Measurements from ENCODE around the gene CD300A. TPM values are rescaled to one million over a fixed set of nuclear protein-coding genes. Genes with fewer than 3 reads are reported as not detected.

CD300A gene
- total RNA-seq, 1 experiment from 2014 or later = not detected

GRCh38 chr17:74508156-74508555 lies 41.7 kb downstream of the CD300A start:
- no peak overlapping the region for H3K27ac ChIP-seq (ENCODE audit: low read length)
- H3K9ac ChIP-seq (ENCODE audit: low read length) = no peak overlapping the region
- no TSS peak for BruUV-seq (replicated peaks)
- H3K36me3 ChIP-seq (ENCODE audit: low read depth, low read length) = no peaks in the 10 kb centered on the region
- POLR2A ChIA-PET (ENCODE audit: unreplicated experiment) = no interaction called here
- H3K4me3 ChIP-seq (ENCODE audit: low read length) = no peak overlapping the region
- H3K9me3 ChIP-seq (ENCODE audit: low read length) = no peaks in the 10 kb centered on the region
- DNase-seq = no peak
- no peak for TF ChIP-seq EZH2phosphoT487 (IDR thresholded peaks at IDR 0.05; ENCODE audit: borderline replicate concordance, low read length)
- no peak for TF ChIP-seq CTCF (conservative IDR thresholded peaks at IDR 0.05; ENCODE audit: low read depth, low read length)
- TF ChIP-seq EZH2 (IDR thresholded peaks at IDR 0.05; ENCODE audit: low read length, unreplicated experiment) = no peak
- ATAC-seq = no peak
- H3K27me3 ChIP-seq (ENCODE audit: low read length) = peaks cover 29% of the 10 kb centered on the region
- H2AFZ ChIP-seq (ENCODE audit: low read length) = no peak overlapping the region
- intact Hi-C loops (cut with micrococcal nuclease) = no loop called here
- H4K20me1 ChIP-seq (ENCODE audit: low read length) = no peaks in the 10 kb centered on the region
- H3K9me2 ChIP-seq (replicated peaks; ENCODE audit: low read length) = no peaks in the 10 kb centered on the region
- H3K79me2 ChIP-seq (ENCODE audit: low read length) = no peaks in the 10 kb centered on the region
- CTCF ChIA-PET = no interaction called here
- H3K4me1 ChIP-seq (ENCODE audit: insufficient read depth, low read length) = peaks cover 18% of the 10 kb centered on the region
- H3K4me2 ChIP-seq (ENCODE audit: low read length) = no peak overlapping the region
- H3F3A ChIP-seq (ENCODE audit: low read length, unreplicated experiment) = peaks cover 4% of the 10 kb centered on the region

- TF ChIP-seq EZH2 (IDR thresholded peaks at IDR 0.05; ENCODE audit: low read length, unreplicated experiment) (no peak), CTCF (conservative IDR thresholded peaks at IDR 0.05; ENCODE audit: low read depth, low read length) (no peak)
- DNase-seq (peak; percentile 83), ATAC-seq (peak; percentile 83)
- intact Hi-C loops (cut with micrococcal nuclease) = no loop called here
- no peak overlapping the region for H2AFZ ChIP-seq (ENCODE audit: low read length)
- CTCF ChIA-PET = no interaction called here
- peak overlapping the region; percentile 54 for H3K9ac ChIP-seq (ENCODE audit: low read length)
- H3K36me3 ChIP-seq (ENCODE audit: low read depth, low read length) = no peaks in the 10 kb centered on the region
- H3K9me3 ChIP-seq (ENCODE audit: low read length) = peaks cover 9% of the 10 kb centered on the region; the same call in 1 of the 2 replicates
- H3K9me2 ChIP-seq (replicated peaks; ENCODE audit: low read length) = no peaks in the 10 kb centered on the region
- H3K27me3 ChIP-seq (ENCODE audit: low read length) = peaks cover 3% of the 10 kb centered on the region; the same call in 1 of the 2 replicates
- no TSS peak for BruUV-seq (replicated peaks)
- peak overlapping the region; percentile 60 for H3K4me2 ChIP-seq (ENCODE audit: low read length)
- peak overlapping the region; percentile 16 for H3K4me3 ChIP-seq (ENCODE audit: low read length)
- H3F3A ChIP-seq (ENCODE audit: low read length, unreplicated experiment) = peaks cover 12% of the 10 kb centered on the region
- H3K79me2 ChIP-seq (ENCODE audit: low read length) = no peaks in the 10 kb centered on the region
- peaks cover 20% of the 10 kb centered on the region for H3K4me1 ChIP-seq (ENCODE audit: insufficient read depth, low read length)
- peak overlapping the region; percentile 90 for H3K27ac ChIP-seq (ENCODE audit: low read length)
- POLR2A ChIA-PET (ENCODE audit: unreplicated experiment) = no interaction called here
- H4K20me1 ChIP-seq (ENCODE audit: low read length) = no peaks in the 10 kb centered on the region
Measured at GRCh38 chr17:74512036-74512435, 45.6 kb downstream of the CD300A start.

GRCh38 chr17:74512624-74513091 lies 46.2 kb downstream of the CD300A start:
- ATAC-seq = peak; percentile 87
- Histone ChIP-seq H3K4me1 (ENCODE audit: insufficient read depth, low read length) (peaks cover 20% of the 10 kb centered on the region), H3K9me2 (replicated peaks; ENCODE audit: low read length) (no peaks in the 10 kb centered on the region), H3K27ac (ENCODE audit: low read length) (peak overlapping the region; percentile 90), H3F3A (ENCODE audit: low read length, unreplicated experiment) (peaks cover 12% of the 10 kb centered on the region), H4K20me1 (ENCODE audit: low read length) (no peaks in the 10 kb centered on the region), H3K9ac (ENCODE audit: low read length) (peak overlapping the region; percentile 54; the same call in 1 of the 2 replicates), H3K36me3 (ENCODE audit: low read depth, low read length) (no peaks in the 10 kb centered on the region), H3K4me3 (ENCODE audit: low read length) (peak overlapping the region; percentile 16; the same call in 1 of the 2 replicates), H3K9me3 (ENCODE audit: low read length) (peaks cover 9% of the 10 kb centered on the region; the same call in 1 of the 2 replicates), H3K79me2 (ENCODE audit: low read length) (no peaks in the 10 kb centered on the region), H3K4me2 (ENCODE audit: low read length) (peak overlapping the region; percentile 60), H2AFZ (ENCODE audit: low read length) (no peak overlapping the region), H3K27me3 (ENCODE audit: low read length) (no peaks in the 10 kb centered on the region)
- POLR2A ChIA-PET (ENCODE audit: unreplicated experiment) = interaction anchor here (0.6 kb wide), 1 partner anchor 1113 kb away, joined by 4 read pairs; no protein-coding TSS in a partner anchor
- CTCF ChIA-PET = no interaction called here
- intact Hi-C loops (cut with micrococcal nuclease) = no loop called here
- no TSS peak for BruUV-seq (replicated peaks)
- peak; percentile 89 for DNase-seq
- TF ChIP-seq CTCF (conservative IDR thresholded peaks at IDR 0.05; ENCODE audit: low read depth, low read length) (no peak), EZH2phosphoT487 (IDR thresholded peaks at IDR 0.05; ENCODE audit: borderline replicate concordance, low read length) (no peak), EZH2 (IDR thresholded peaks at IDR 0.05; ENCODE audit: low read length, unreplicated experiment) (no peak)
